Suprapubic skin (tissue), 3 donors: ENCODE measurements around the gene ARSG.

Experiments
- CTCF ChIP-seq, 2 donors: fragments of 200-600 bp in 1 of 2; fragments of 450-650 bp in 1 of 2; sonication (generic) in 1 of 2; IDR thresholded peaks; one replicate each; pipeline ENCODE4 v1.5.1; 2016 to 2019; ENCODE audit warnings: antibody characterized with exemption in 2 of 2, mild to moderate bottlenecking in 1 of 2, moderate library complexity in 1 of 2
- POLR2A ChIP-seq, 2 donors: fragments of 450-650 bp; IDR thresholded peaks; one replicate each; pipeline ENCODE4 v1.6.1; 2017; ENCODE audit warnings: antibody characterized with exemption in 2 of 2, mild to moderate bottlenecking in 2 of 2, moderate library complexity in 2 of 2

- no peak for TF ChIP-seq POLR2A (IDR thresholded peaks at IDR 0.05)
- no peak for TF ChIP-seq CTCF (IDR thresholded peaks at IDR 0.05)
Measured at GRCh38 chr17:68432086-68432864, 141.0 kb downstream of the ARSG start.
